ENCODE measurements around the gene ATG10.

The ATG10 gene

GRCh38 chr5:82176115-82176814 is 204.4 kb downstream of the ATG10 start:
- no peak for TF ChIP-seq CTCF (IDR thresholded peaks at IDR 0.05; ENCODE audit: unreplicated experiment in 3 of 3)
- Mint-ChIP-seq H3K9me3 (no peaks in the 10 kb centered on the region), H3K36me3 (ENCODE audit: low read depth) (peaks cover 4% of the 10 kb centered on the region), H3K4me1 (no peaks in the 10 kb centered on the region), H3K27ac (no peak overlapping the region), H3K4me3 (no peak overlapping the region), H3K27me3 (ENCODE audit: low read depth) (no peaks in the 10 kb centered on the region)

GRCh38 chr5:82178378-82178777 is 206.6 kb downstream of the ATG10 start:
- no peak for TF ChIP-seq CTCF (IDR thresholded peaks at IDR 0.05; ENCODE audit: unreplicated experiment in 3 of 3)
- Mint-ChIP-seq H3K4me1 (no peaks in the 10 kb centered on the region), H3K27ac (no peak overlapping the region), H3K4me3 (no peak overlapping the region), H3K9me3 (peaks cover 3% of the 10 kb centered on the region), H3K27me3 (ENCODE audit: low read depth) (no peaks in the 10 kb centered on the region), H3K36me3 (ENCODE audit: low read depth) (peaks cover 8% of the 10 kb centered on the region)

- H3K4me1 Mint-ChIP-seq: no peaks in the 10 kb centered on the region
- no peak for TF ChIP-seq CTCF (IDR thresholded peaks at IDR 0.05; ENCODE audit: unreplicated experiment in 3 of 3)
- H3K27me3 Mint-ChIP-seq (ENCODE audit: low read depth): no peaks in the 10 kb centered on the region
- H3K4me3 Mint-ChIP-seq: no peak overlapping the region
- no peak overlapping the region for H3K27ac Mint-ChIP-seq
- H3K36me3 Mint-ChIP-seq (ENCODE audit: low read depth): peaks cover 8% of the 10 kb centered on the region
- H3K9me3 Mint-ChIP-seq: peaks cover 3% of the 10 kb centered on the region
Observed at GRCh38 chr5:82182662-82183061, 210.8 kb downstream of the ATG10 start.

- H3K4me1 Mint-ChIP-seq: no peaks in the 10 kb centered on the region
- no peaks in the 10 kb centered on the region for H3K27me3 Mint-ChIP-seq (ENCODE audit: low read depth)
- no peak overlapping the region for H3K27ac Mint-ChIP-seq
- H3K9me3 Mint-ChIP-seq: peaks cover 3% of the 10 kb centered on the region
- no peak for TF ChIP-seq CTCF (IDR thresholded peaks at IDR 0.05; ENCODE audit: unreplicated experiment in 3 of 3)
- no peak overlapping the region for H3K4me3 Mint-ChIP-seq
- peaks cover 8% of the 10 kb centered on the region for H3K36me3 Mint-ChIP-seq (ENCODE audit: low read depth)
Observed at GRCh38 chr5:82183828-82184227, 212.0 kb downstream of the ATG10 start.

GRCh38 chr5:82185851-82186250 is 214.0 kb downstream of the ATG10 start:
- H3K36me3 Mint-ChIP-seq (ENCODE audit: low read depth): peaks cover 8% of the 10 kb centered on the region
- H3K27me3 Mint-ChIP-seq (ENCODE audit: low read depth): no peaks in the 10 kb centered on the region
- no peak for TF ChIP-seq CTCF (IDR thresholded peaks at IDR 0.05; ENCODE audit: unreplicated experiment in 3 of 3)
- H3K27ac Mint-ChIP-seq: no peak overlapping the region
- peaks cover 3% of the 10 kb centered on the region for H3K9me3 Mint-ChIP-seq
- H3K4me1 Mint-ChIP-seq: no peaks in the 10 kb centered on the region
- H3K4me3 Mint-ChIP-seq: no peak overlapping the region

- Mint-ChIP-seq H3K27me3 (ENCODE audit: low read depth) (no peaks in the 10 kb centered on the region), H3K4me3 (no peak overlapping the region)
Observed at GRCh38 chr5:82197550-82197949, 225.7 kb downstream of the ATG10 start.

More at GRCh38 chr5:82197550-82197949, 225.7 kb downstream of the ATG10 start:
- TF ChIP-seq CTCF (IDR thresholded peaks at IDR 0.05; ENCODE audit: unreplicated experiment in 3 of 3): no peak
- Mint-ChIP-seq H3K36me3 (ENCODE audit: low read depth) (no peaks in the 10 kb centered on the region), H3K9me3 (no peaks in the 10 kb centered on the region), H3K4me1 (no peaks in the 10 kb centered on the region), H3K27ac (no peak overlapping the region)
